Bronchial epithelial cell (primary cell): ENCODE data around the gene ELOVL5. TPM values are rescaled to one million over a fixed set of nuclear protein-coding genes. Genes with fewer than 3 reads are reported as not detected.

Source experiments
- DNase-seq: peaks from one replicate; pipeline ENCODE4 v3.0.0-alpha.2; 2010; ENCODE audit warnings: low read depth
- FAIRE-seq: peaks from 2 replicates; lab custom pipeline; 2011; peaks lifted over from hg19 to GRCh38; lab: Jason Lieb, UNC
- H3K27me3 ChIP-seq: 2 replicates; pipeline ENCODE4 v1.5.1; 2011; ENCODE audit warnings: low read length; ENCODE audit not compliant: control insufficient read depth, insufficient read depth
- H3K36me3 ChIP-seq: 2 replicates; pipeline ENCODE4 v1.5.1; 2011; ENCODE audit warnings: low read length; ENCODE audit not compliant: control insufficient read depth, insufficient read depth
- H3K4me3 ChIP-seq: 2 replicates; pipeline ENCODE4 v1.5.1; 2011; ENCODE audit warnings: mild to moderate bottlenecking, low read depth, low read length, control low read depth
- CTCF ChIP-seq: IDR thresholded peaks from 2 replicates; pipeline ENCODE4 v1.5.1; 2011; ENCODE audit warnings: mild to moderate bottlenecking, moderate library complexity, low read length, control low read depth, inconsistent platforms; ENCODE audit not compliant: insufficient read depth, severe bottlenecking
- total RNA-seq: library from RNA; depleted of rRNA; stranded (reverse); fragments of >200 nt; gene quantifications from 2 replicates; pipeline ENCODE4 v1.2.1, GENCODE V29; 2014

Gene ELOVL5
- total RNA-seq, 1 donor from 2014 or later: 42.1 TPM

GRCh38 chr6:53300656-53301551, 47.8 kb downstream of the ELOVL5 start:
- no peak for DNase-seq
- TF ChIP-seq CTCF: no peak
- Histone ChIP-seq H3K36me3 (no peaks in the 10 kb centered on the region), H3K27me3 (no peaks in the 10 kb centered on the region), H3K4me3 (no peak overlapping the region)
- no peak for FAIRE-seq

- Histone ChIP-seq H3K27me3 (no peaks in the 10 kb centered on the region), H3K4me3 (no peak overlapping the region), H3K36me3 (no peaks in the 10 kb centered on the region)
- DNase-seq (no peak), FAIRE-seq (no peak)
- TF ChIP-seq CTCF: no peak
These were observed 49.3 kb downstream of the ELOVL5 start for GRCh38 chr6:53299331-53300005.

GRCh38 chr6:53297004-53297403, 51.7 kb downstream of the ELOVL5 start:
- no peaks in the 10 kb centered on the region for H3K27me3 ChIP-seq

GRCh38 chr6:53295176-53295575, 53.6 kb downstream of the ELOVL5 start:
- Histone ChIP-seq H3K36me3 (no peaks in the 10 kb centered on the region), H3K27me3 (no peaks in the 10 kb centered on the region), H3K4me3 (no peak overlapping the region)
- DNase-seq (no peak), FAIRE-seq (no peak)
- TF ChIP-seq CTCF: no peak

More at GRCh38 chr6:53297004-53297403, 51.7 kb downstream of the ELOVL5 start:
- no peak overlapping the region for H3K4me3 ChIP-seq
- no peak for FAIRE-seq
- no peak for DNase-seq
- no peaks in the 10 kb centered on the region for H3K36me3 ChIP-seq
- TF ChIP-seq CTCF: no peak

DNA sequence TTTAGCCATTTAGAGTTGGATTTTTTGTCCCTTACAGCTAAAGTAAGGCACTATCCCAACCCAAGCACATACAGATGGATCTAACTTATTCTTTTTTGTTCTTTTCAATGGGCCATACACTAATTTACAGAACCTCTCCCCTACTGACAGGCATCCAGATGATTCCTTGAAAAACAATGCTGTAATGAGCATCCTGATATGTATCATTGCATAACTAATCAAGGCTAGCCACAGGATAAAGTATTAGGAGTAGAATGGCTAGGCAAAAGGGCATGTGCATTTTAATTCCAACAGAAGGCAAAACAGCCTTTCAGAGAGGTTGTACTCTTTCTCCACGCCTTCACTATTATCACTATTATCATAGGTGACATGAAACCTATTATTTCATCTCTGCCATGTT, 54.1 kb downstream of the ELOVL5 start:
- TF ChIP-seq CTCF: no peak
- FAIRE-seq (no peak), DNase-seq (no peak)
- Histone ChIP-seq H3K27me3 (no peaks in the 10 kb centered on the region), H3K4me3 (no peak overlapping the region), H3K36me3 (no peaks in the 10 kb centered on the region)
